ENCODE measurements around the gene PRMT2. TPM values are rescaled to one million over a fixed set of nuclear protein-coding genes. Genes with fewer than 3 reads are reported as not detected.
A peak's percentile ranks its signal among the peaks of the same experiment; 100 is the strongest.

PRMT2 gene
- total and polyA plus RNA-seq, 12 donors, result 31.2 to 70.1 (median 54.2) TPM

DNA sequence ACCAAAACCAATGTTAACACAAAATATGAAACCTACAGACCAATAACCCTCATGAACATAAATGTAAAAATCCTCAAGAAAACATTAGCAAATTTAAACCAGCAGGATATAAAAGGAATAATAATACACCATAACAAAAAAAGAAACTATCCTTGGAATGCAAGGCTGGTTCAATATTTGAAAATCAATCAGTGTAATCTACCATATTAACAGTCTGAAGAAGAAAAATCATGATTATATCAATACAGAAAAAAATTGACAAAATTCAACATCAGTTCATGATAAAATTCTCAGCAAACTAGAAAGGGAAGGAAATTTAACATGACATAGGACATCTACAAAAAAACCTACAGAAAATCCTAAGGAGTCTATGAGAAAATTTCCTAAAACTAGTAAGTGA lies 19.8 kb downstream of the PRMT2 start:
- ATAC-seq, result no peak
- TF ChIP-seq, protein P1, sequence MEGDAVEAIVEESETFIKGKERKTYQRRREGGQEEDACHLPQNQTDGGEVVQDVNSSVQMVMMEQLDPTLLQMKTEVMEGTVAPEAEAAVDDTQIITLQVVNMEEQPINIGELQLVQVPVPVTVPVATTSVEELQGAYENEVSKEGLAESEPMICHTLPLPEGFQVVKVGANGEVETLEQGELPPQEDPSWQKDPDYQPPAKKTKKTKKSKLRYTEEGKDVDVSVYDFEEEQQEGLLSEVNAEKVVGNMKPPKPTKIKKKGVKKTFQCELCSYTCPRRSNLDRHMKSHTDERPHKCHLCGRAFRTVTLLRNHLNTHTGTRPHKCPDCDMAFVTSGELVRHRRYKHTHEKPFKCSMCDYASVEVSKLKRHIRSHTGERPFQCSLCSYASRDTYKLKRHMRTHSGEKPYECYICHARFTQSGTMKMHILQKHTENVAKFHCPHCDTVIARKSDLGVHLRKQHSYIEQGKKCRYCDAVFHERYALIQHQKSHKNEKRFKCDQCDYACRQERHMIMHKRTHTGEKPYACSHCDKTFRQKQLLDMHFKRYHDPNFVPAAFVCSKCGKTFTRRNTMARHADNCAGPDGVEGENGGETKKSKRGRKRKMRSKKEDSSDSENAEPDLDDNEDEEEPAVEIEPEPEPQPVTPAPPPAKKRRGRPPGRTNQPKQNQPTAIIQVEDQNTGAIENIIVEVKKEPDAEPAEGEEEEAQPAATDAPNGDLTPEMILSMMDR (IDR thresholded peaks at IDR 0.05), result no peak
- H3K4me3 ChIP-seq, result no peak overlapping the region
- no peak for DNase-seq
- peaks cover 0 to 15% (median 7%) of the 10 kb centered on the region in 9 donors for H3K4me1 ChIP-seq
- H3K36me3 ChIP-seq, result peaks cover 0 to 100% (median 53%) of the 10 kb centered on the region in 9 donors
- H3K9me3 ChIP-seq, result peaks cover 0 to 29% (median 14%) of the 10 kb centered on the region in 11 donors
- H3K27ac ChIP-seq, result no peak overlapping the region
- intact Hi-C loops (cut with DNase I), result no loop called here
- no peaks in the 10 kb centered on the region for H3K27me3 ChIP-seq

DNA sequence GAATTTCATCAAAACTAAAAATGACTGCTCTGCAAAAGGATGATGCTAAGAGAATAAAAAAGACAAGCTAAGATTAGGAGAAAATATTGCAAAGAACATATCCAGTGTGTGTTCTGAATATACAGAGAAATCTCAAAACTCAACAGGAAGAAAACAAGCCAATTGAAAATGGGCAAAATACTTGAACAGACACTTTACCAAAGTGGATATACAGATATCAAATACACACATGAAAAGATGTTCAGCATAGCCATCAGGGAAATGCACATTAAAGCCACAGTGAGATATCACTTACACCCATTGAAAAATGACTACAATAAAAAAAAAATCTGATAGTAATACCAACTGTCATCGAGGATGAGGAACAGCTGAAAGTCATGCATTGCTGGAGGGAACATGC lies 21.3 kb downstream of the PRMT2 start:
- Histone ChIP-seq H3K27ac (no peak overlapping the region), H3K27me3 (no peaks in the 10 kb centered on the region), H3K4me1 (peaks cover 0 to 11% (median 0%) of the 10 kb centered on the region in 9 donors), H3K9me3 (peaks cover 0 to 29% (median 14%) of the 10 kb centered on the region in 11 donors), H3K36me3 (peaks cover 0 to 94% (median 46%) of the 10 kb centered on the region in 9 donors), H3K4me3 (no peak overlapping the region)
- intact Hi-C loops (cut with DNase I), result no loop called here
- WGBS, 2 donors, result 97 to 100% methylated on average over 1 of the region's 1 CpG
- TF ChIP-seq, protein P1 (IDR thresholded peaks at IDR 0.05), result no peak
- DNase-seq, result no peak
- ATAC-seq, result no peak

DNA sequence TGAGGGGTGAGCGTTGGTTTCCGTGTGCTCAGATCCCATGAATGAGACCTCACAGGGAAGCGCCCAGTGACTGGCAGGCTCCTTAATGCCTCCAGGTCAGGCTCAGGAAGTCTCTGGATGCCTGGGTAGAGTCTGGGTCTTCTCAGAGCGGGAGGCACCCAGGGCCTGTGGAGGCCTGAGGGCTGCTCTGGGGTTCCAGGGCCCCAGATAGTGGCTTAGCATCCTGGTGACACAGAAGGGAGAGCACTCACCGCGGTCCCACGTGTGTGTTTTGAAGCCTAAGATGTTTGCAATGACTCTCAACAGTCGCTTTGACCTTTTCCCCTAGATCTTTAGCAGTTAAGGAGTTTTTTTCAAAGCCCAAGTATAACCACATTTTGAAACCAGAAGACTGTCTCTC lies 25.0 kb downstream of the PRMT2 start:
- intact Hi-C loops (cut with DNase I), result no loop called here
- no peak overlapping the region for H3K4me3 ChIP-seq
- DNase-seq (no peak), ATAC-seq (no peak)
- H3K27me3 ChIP-seq, result no peaks in the 10 kb centered on the region
- peaks cover 0 to 11% (median 0%) of the 10 kb centered on the region in 9 donors for H3K4me1 ChIP-seq
- H3K36me3 ChIP-seq, result peaks cover 0 to 91% (median 13%) of the 10 kb centered on the region in 9 donors
- peaks cover 0 to 16% (median 4%) of the 10 kb centered on the region in 11 donors for H3K9me3 ChIP-seq
- TF ChIP-seq, protein P1 (IDR thresholded peaks at IDR 0.05), result no peak
- WGBS, 2 donors, result 92 to 94% methylated on average over 8 of the region's 8 CpGs
- H3K27ac ChIP-seq, result no peak overlapping the region

DNA sequence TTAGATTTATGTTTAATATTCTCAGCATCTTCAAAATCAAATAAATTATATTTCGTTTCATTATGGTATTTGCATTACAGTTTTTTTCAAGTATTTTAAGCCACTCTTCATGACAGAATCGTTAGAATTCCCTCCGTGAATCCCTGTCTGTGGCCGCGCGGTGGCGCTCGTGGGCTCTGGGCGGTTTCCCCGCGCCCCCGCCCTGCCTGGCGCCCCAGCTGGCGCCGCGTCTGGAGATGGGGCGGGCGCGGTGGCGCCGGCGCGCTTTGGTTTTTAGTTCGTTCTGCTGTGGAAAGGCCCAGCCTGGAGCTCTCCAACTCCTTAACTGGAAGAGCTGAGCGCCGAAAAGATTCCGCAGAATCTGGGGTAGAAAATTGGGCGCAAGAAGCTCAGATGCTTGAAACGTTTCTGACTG lies 25.7 kb downstream of the PRMT2 start:
- peak; percentile 45 to 65 for DNase-seq
- Histone ChIP-seq H3K9me3 (peaks cover 0 to 9% (median 0%) of the 10 kb centered on the region in 11 donors), H3K36me3 (peaks cover 0 to 87% (median 10%) of the 10 kb centered on the region in 9 donors), H3K27ac (peak overlapping the region in 4 of 10 donors; percentile 30 to 46 (median 34)), H3K27me3 (peaks cover 0 to under 1% (median 0%) of the 10 kb centered on the region in 7 donors), H3K4me3 (peak overlapping the region in 7 of 10 donors; percentile 25 to 42 (median 39)), H3K4me1 (peaks cover 0 to 11% (median 0%) of the 10 kb centered on the region in 9 donors)
- intact Hi-C loops (cut with DNase I), result no loop called here
- TF ChIP-seq, protein P1 (IDR thresholded peaks at IDR 0.05), result peak; percentile 55 to 89 (median 80)
- peak; percentile 72 to 90 (median 78) for ATAC-seq
- WGBS, 2 donors, result 14 to 26% methylated on average over 29 of the region's 29 CpGs

All from heart right ventricle (tissue), 16 donors.